HG02840 (cell line): Measurements from ENCODE around the gene CDC123.
"Not testable (repeated sequence)": the region's sequence is repeated elsewhere in the genome, so short reads cannot be mapped to it uniquely, and the experiment has no call there.

Source experiments
- ATAC-seq: cut with Tn5 transposase; IDR thresholded peaks from one replicate; pipeline ENCODE4 v1.9.1; 2021; ENCODE audit warnings: mild to moderate bottlenecking, moderate library complexity, moderate number of reproducible peaks; ENCODE audit not compliant: unreplicated experiment, low FRiP score

CDC123 gene, protein sequence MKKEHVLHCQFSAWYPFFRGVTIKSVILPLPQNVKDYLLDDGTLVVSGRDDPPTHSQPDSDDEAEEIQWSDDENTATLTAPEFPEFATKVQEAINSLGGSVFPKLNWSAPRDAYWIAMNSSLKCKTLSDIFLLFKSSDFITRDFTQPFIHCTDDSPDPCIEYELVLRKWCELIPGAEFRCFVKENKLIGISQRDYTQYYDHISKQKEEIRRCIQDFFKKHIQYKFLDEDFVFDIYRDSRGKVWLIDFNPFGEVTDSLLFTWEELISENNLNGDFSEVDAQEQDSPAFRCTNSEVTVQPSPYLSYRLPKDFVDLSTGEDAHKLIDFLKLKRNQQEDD

DNA sequence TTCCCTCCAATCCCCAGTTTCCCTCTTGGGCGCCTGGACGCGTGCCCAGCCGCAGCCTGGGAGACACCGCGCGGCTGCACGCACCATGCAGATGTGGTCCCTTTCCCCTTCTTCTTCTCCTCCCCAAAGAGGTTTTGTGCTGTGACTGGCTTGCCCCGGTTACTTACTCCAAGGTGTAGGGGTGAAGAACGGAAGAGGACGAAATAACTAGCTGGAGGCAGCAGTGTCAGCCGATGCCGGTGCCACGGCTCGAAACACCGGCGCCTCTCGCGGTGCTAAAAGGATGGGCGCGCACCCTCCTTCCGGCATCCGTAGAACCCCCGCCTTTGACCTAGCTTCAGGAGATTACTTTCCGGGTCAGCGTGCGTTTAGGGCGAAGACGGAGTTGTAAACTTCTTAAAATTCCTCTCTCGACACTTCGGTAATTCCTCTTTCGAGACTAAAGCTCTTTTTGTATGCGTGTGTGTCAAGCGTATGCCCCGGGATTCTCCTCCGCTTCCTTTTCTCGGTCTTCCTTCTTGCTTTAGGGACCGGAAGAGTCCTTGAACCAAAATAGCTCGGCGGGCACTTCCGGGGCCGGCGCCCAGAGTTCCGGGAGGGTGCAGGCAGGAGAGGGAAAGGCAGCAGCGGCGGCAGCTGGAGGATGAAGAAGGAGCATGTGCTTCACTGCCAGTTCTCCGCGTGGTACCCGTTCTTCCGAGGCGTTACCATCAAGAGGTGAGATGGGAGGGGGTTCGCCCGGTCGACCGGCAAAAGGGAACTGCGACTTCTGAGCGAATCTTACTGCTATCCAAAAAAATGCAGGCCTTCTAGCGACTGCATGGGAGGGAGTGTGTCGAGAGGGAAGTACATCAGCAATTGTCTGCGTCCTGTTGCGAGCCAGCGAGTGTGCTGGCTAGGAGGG, at the start of gene CDC123, which contains the start of gene NUDT5:
Gene CDC123 (plus strand): TSS at position 586 of the 904 bp plus-strand sequence. CDS start 58 bp downstream, at position 644.
Gene NUDT5 (minus strand): TSS at position 289 of the 904 bp plus-strand sequence. CDS start 9,600 bp downstream, outside the sequence.
- peak; percentile 91 for ATAC-seq

DNA sequence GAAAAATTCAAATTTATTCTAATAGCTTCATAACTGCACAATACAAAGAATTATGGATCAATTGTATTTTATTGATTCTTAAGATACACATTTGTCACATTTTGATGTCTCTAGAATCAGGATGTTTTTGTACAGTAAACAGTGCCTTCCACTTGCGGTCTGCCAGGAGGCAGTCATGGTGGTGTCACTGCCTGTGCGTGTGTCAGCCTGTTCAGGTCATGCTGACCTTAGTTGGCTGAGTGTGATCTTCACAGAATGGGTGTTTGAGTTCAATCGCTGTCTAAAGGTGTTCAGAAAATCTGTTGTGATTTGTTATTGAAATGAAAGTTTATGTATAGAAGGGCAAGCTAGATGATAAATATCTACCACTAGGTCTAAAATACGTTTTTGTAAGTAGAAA, 45.8 kb upstream of the CDC123 start:
- no peak for ATAC-seq

DNA sequence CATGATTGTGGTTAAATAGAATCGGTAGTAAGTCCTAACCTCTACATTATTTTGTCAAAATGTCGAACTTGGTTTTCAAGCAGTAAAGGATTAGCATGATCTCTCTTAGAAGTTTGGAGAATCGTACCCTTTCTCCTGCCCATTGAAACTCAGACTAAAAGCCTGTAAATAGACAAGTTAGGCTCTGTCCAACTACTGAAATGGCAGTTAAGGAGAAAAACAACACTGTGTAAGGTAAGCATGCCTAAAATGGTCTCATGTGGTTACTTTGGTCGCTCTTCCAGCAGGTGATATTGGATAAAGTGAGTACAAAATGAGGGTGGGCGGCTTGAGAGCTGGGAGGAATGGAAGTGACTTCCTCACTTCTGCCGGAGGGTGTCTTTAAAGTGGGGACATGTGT, 41.5 kb upstream of the CDC123 start:
- ATAC-seq, result no peak

DNA sequence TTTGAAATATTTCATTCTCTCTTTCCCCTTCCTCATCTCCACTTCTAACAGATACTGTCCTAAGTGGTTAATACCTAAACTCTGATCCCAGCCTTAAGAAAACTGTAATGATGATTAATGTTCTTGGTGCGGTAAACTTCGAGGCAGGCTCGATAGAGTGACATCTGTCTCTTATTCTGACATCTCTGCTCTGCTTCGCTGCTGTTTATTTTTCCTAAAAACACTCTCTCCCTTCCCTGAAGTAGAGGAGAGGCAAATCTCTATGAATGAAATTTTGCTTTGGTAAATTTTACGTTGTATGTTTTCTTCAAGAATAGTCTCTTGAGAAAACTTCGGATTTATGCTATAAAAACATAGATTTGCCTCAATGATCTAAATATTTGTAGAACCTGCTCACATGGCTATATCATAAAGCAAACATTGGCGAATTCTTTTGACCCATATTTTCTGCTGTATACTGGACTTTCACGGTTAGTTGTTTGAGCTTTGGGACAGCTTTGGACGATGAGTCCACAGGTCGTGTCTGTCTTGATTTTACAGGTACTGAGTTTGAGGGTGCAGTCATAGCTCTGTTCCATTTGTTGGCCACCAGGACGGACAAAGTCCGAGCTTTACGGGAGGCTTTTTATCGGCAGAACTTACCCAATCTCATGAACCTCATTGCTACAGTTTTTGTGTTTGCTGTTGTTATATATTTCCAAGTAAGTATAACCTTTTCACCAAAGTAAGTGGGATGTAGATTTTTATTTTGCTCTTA, 39.4 kb upstream of the CDC123 start:
- no peak for ATAC-seq

DNA sequence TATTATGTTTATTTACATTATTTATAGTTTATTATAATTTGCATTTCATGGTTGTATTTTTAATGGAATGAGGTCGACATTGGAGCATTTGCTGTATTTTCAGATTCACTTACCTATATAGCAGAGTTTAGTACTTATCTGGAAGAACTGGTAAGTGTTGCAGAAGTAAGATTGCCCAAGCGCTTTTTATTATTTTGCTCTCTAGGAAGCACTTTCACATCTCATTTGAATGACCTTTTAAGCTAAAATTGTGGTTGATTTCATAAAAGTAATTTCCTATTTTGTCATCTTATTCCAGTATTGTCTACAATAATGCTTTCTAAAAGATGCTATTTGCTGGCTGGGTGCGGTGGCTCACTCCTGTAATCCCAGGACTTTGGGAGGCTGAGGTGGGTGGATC, 37.9 kb upstream of the CDC123 start:
- no peak for ATAC-seq

DNA sequence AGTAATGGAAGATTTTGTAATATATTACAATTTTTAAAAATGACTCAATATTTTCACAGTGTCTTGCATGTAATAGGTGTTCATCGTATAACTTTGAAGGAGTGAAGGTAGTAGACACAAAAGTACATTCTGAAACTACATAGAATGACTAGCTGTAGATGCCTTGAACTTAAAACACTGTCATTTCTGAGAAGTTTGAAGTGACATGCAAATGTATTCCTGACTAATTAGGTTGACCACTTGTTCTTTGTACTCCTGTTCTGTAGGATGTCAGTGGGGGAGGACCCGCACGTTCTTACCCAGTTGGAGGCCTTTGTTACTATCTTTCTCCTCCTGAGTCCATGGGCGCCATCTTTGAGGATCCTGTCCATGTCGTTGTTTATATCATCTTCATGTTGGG, 35.3 kb upstream of the CDC123 start:
- no peak for ATAC-seq

DNA sequence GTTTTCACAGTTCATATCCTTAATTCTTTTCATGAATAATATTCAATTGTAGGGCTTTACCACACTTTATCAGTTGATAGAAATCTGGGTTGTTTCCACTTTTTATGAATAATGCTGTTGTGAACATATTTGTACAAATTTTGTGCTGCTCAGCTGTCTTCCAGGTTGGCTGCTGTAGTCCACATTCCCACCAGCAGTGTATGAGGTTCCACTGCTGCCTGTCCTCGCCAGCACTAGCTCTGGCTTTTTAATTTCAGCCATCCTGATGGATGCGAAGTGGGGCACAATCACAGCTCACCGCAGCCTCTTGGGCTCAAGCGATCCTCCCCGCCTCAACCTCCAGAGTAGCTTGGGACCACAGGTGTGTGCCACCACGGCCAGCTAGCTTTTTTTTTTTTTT, 33.1 kb upstream of the CDC123 start:
- ATAC-seq, result no peak

DNA sequence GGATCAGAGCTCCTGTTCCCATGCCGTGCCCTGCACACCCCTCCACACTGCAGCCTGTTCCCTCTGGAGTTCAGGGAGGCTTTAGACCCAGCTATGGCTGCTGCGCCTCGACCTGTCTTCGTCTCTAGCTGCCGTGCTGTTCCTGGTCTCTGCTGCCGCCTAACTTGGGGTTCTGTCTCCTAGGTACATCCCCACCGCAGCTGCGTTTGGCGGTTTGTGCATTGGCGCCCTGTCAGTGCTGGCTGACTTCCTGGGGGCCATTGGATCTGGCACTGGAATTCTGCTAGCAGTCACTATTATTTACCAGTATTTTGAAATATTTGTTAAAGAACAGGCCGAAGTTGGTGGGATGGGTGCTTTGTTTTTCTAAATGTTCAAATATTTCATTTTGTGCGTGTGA, 31.9 kb upstream of the CDC123 start:
- no peak for ATAC-seq

DNA sequence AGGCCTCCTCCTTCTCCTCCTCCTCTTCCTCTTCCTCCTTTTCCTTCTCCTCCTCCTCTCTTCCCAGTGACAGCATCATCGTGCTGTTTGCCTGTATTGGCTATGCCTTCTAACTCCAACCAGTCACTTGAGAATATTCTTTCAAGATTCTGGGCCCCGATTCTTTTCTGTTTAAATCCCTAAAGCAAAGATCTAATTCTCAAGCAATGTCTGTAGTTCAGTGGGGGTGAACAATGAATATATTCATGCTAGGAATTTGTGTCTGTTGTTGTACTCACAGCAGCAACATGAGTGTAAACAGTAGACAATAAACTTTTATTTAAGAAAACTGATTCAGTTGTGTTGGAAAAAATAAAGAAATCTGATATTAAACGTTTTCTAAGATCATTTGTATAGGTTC, 31.0 kb upstream of the CDC123 start:
- no peak for ATAC-seq

DNA sequence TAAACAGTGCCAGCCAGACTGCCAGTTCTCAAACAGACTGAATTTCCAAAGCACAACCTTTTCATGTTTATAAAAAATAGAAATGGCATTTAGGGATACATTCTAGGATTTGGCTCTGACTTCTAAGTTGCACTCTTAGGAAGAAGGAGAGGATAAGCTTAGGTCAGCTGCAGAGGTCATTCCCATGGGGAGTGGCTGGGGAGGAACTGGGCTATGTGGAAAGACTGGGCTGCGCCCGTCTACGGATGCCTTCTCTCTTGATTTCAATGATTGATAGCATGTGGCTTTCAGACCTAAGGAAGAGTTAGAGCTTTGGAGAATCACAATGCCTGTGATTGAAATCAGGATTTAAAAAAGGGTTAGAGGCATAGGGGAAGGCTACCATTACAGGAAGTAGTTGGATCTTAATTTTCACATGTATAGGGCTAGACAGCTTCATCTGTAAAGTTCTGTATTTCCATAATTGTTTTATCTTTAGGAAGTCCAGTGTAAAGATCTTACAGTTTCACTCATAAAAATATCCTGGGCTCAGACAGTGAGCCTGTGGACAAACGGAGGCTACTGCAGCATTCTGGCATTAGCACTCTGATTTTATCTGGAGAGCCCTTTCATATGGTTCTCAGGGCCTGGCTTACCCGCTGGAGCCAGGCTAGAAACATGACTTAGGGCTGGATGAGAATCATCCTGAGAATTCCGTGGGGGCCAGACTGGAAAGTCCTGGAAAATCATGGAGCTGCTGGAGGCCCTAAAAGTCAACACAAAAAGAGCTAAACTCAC, 29.8 kb upstream of the CDC123 start:
- no peak for ATAC-seq

DNA sequence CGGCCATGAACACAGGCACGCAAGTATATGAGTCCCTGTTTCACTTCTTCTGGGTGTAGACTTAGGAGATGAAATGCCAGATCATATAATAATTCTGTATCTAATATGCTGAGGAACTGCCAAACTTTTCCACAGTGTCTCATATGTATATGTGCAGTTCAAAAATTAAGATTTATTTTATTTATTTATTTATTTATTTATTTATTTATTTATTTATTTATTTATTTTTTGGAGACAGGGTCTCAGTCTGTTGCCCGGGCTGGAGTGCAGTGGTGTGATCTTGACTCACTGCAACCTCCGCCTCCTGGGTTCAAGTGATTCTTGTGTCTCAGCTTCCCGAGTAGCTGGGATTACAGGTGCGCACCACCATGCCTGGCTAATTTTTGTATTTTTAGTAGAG, 24.5 kb upstream of the CDC123 start:
- not testable (repeated sequence) for ATAC-seq

DNA sequence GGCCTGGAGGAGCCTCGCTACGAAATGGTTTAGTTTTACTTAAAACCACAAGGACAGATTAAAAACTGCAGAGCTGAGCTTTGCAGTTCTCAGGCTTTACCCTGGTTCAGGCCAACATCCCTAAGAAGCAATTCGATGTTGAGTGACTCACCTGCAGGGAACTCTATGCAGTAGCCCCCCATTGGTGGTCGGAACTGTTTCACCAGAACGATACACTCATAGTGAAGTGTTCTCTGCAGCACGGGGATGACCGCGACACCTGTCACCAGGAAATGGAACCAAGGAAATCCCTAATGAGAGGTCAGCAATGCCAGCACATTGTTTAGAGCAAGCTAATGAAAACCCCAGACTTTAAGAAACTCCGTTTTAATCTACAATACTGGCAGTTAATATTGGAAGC, 18.3 kb upstream of the CDC123 start:
- no peak for ATAC-seq

DNA sequence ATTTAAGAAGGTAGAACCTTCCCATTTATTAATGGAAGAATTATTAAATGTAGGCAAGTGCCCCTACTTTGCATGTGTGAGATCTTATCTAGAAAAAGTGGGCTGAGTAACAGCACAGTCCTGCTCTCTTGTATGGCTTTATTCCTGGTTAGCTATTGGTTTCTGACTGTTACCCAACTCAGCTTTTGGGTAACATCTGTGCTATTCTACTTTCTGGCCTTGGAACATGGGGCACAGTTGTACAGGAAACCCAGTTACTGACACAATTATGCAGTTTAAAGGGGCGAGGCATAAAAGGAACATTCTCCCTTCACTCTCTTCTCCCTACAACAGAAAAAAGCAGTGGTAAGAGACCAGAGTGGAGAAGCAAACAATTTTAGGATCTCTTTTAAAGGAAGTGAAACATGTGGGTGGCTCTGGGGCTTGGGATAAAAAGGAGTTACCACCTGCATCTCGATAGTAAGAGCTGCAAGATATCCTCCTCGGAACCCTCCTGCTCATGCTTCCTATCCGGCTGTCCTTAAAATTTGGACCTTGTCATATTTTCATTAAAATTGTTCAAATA, 16.3 kb upstream of the CDC123 start:
- no peak for ATAC-seq

DNA sequence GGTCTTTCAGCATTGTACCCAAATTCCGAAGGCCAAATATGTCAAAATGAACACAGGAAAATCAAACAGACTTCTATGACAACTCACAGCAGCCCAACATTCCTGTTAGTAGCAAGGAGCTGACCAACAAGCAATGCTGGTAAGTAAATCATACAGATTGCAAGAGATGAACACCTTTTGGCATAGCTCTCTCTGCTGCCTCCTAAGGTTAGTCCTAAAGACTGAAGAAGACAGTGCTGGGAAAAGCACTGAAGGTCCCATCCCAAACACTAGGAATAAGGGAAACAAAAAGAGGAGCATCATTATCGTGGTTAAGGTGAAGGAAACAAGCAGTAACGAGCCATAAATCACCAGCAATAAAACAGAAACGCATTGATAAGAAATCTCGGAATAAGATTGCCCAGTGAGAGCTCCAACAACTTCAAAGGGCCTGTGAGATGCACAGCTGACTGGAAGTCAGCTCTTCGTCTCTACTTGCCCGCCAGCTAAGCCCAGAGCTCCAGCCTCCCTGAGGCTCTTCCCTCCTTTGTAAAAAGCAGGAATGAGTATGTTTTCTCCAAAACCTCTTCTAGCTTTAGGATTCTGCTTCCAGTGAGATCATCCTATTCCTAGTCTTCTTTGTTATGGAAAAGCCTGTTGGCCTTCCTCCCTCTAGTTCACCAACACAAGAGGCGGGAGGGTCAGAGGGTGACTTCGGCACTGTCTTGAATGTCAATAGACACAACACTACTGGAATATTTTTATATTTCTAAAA, 15.6 kb upstream of the CDC123 start:
- ATAC-seq, result no peak

DNA sequence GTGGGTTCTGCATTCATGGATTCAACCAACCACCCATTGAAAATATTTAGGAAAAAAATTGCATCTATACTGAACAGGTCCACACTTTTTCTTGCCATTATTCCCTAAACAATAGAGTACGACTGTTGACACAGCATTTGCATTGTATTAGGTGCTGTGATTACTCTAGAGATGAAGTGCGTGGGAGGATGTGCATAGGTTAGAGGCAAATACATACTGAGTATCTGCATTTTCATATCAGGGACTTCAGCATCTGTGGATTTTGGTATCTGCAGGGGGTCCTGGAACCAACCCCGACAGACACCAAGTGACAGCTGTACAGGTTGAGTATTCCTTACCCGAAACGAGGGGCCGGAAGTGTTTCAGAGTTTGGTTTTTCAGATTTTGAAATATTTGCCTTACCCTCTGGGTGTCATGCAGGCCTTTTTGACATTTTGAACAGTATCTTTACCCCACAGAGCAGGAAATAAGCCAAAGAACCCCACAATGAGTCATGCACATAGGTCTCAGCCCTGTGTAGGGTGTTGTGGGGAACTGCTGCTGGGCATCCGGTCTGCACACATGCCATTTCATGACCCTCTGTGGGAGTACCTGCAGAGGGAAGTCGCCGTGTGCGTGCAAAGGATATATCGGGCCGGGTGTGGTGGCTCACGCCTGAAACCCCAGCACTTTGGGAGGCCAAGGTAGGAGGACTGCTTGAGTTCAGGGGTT, 14.8 kb upstream of the CDC123 start:
- no peak for ATAC-seq

DNA sequence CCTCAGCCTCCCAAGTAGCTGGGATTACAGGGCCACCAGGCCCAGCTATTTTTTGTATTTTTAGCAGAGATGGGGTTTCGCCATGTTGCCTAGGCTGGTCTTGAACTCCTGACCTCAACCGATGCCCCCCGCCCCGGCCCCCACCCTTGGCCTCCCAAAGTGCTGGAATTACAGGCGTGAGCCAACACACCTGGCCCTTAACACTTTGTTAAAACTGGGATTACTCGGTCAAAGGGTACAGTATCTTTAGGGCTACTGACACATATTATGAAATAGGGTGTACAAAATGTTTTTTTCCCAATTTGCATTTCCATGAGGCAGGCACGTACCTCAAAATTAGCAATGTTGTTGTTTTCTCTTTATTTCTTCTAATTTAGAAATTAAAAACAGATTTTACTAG, 11.8 kb upstream of the CDC123 start:
- no peak for ATAC-seq

DNA sequence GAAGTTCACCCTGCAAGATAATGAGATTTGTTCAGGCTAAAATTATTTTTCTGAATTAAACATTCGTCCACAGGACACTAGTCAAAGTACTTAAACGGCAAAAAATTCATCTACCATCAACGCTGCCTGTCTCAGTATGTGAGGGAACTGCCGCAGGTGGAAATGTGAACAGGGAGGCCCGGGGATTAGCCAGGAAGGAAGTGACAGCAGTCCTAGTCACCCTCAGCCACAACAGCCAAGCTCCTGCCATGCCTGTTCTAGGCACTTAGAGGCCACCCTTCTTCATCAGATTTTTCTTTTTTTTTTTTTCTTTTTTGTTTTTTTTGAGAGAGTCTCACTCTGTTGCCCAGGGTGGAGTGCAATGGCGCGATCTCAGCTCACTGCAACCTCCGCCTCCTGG, 9.7 kb upstream of the CDC123 start:
- no peak for ATAC-seq

DNA sequence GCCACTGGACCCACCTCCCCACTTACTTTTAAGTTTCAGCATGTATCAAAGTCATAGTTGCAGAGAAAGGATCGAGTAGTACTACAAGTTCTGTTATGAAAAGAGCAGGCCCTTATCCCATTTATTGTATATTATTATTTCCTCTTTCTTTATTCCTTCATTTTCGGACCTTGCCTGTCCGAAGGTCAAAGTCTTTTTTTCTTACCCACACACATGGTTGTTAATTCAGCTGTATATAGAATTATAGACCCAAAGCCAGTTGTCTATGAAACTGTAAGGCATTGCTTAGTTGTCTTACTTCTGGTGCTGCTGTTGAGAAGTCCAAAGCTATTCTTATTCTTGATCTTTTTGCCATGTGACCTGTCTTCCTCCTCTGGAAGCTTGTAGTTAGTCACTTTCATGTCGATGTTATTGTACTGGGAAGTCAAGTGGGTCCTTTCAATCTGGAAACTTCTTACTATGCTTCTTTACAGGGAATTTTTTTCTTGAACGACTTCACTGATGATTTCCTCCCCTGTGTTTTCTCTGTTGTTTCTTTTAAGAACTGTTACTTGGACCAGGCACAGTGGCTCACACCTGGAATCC, 8.6 kb upstream of the CDC123 start:
- no peak for ATAC-seq
